HG03097 (cell line): ENCODE data around the gene SV2C.
"Not testable (repeated sequence)": the region's sequence is repeated elsewhere in the genome, so short reads cannot be mapped to it uniquely, and the experiment has no call there.

ENCODE experiments used
- ATAC-seq: cut with Tn5 transposase; IDR thresholded peaks from one replicate; pipeline ENCODE4 v1.9.1; 2021; ENCODE audit not compliant: unreplicated experiment, low FRiP score

SV2C gene

GRCh38 chr5:76082772-76083554 lies at the start of gene SV2C:
SV2C (plus strand) TSS chr5:76083383; CDS start chr5:76131751, 48,368 bp downstream.
- ATAC-seq, result no peak

GRCh38 chr5:76037736-76038151 lies 45.4 kb upstream of the SV2C start:
- not testable (repeated sequence) for ATAC-seq

- no peak for ATAC-seq
Observed at GRCh38 chr5:76038212-76038611, 45.0 kb upstream of the SV2C start.

GRCh38 chr5:76040806-76041205 lies 42.4 kb upstream of the SV2C start:
- no peak for ATAC-seq

- ATAC-seq, result no peak
Observed at GRCh38 chr5:76041863-76042262, 41.3 kb upstream of the SV2C start.

GRCh38 chr5:76046741-76047140 lies 36.4 kb upstream of the SV2C start:
- no peak for ATAC-seq

- ATAC-seq, result no peak
Observed at GRCh38 chr5:76050134-76050533, 33.0 kb upstream of the SV2C start.

GRCh38 chr5:76062502-76063041 lies 20.6 kb upstream of the SV2C start:
- no peak for ATAC-seq

GRCh38 chr5:76065258-76065657 lies 17.9 kb upstream of the SV2C start:
- ATAC-seq, result no peak

GRCh38 chr5:76069061-76069735 lies 14.0 kb upstream of the SV2C start:
- ATAC-seq, result no peak

- ATAC-seq, result no peak
Observed at GRCh38 chr5:76074487-76075065, 8.6 kb upstream of the SV2C start.

GRCh38 chr5:76081811-76082771 lies 1.1 kb upstream of the SV2C start:
- no peak for ATAC-seq

GRCh38 chr5:76083555-76084495 lies 642 bp downstream of the SV2C start:
- no peak for ATAC-seq

GRCh38 chr5:76084496-76085242 lies 1.5 kb downstream of the SV2C start:
- no peak for ATAC-seq

- no peak for ATAC-seq
Observed at GRCh38 chr5:76085243-76085579, 2.0 kb downstream of the SV2C start.

GRCh38 chr5:76086095-76086494 lies 2.9 kb downstream of the SV2C start:
- no peak for ATAC-seq

- ATAC-seq, result not testable (repeated sequence)
Observed at GRCh38 chr5:76089156-76089555, 6.0 kb downstream of the SV2C start.

GRCh38 chr5:76091351-76091750 lies 8.2 kb downstream of the SV2C start:
- no peak for ATAC-seq

- no peak for ATAC-seq
Observed at GRCh38 chr5:76099286-76099702, 16.1 kb downstream of the SV2C start.
